ENCODE results near the gene PPFIBP1.
"Not testable (repeated sequence)": the region's sequence is repeated elsewhere in the genome, so short reads cannot be mapped to it uniquely, and the experiment has no call there.

The PPFIBP1 gene

GRCh38 chr12:27542628-27543027, 18.6 kb downstream of the PPFIBP1 start:
- no peak for DNase-seq (ENCODE audit: low read depth in 2 of 2)

GRCh38 chr12:27544858-27545257, 20.9 kb downstream of the PPFIBP1 start:
- DNase-seq (ENCODE audit: low read depth in 2 of 2) = not testable (repeated sequence)

GRCh38 chr12:27545665-27546064, 21.7 kb downstream of the PPFIBP1 start:
- no peak for DNase-seq (ENCODE audit: low read depth in 2 of 2)

DNA sequence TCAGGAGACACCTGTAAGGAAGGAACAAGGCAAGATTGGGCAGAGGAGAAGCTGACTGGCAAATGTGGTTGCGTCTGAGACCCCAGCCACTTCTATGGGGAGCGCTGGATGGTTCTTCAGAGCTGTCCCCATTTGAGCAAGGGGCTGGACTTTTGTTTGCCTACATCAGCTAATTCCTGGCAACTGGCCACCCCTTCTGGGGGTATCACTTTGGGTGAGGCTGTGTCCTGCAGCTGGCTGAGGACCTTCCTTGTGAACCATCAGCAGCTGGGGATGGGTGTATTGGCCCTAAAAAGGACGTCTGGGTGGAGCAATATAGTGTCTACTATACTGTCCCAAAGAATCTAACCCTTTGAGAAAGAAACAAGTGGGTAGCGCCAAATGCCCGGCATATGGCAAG, 23.6 kb downstream of the PPFIBP1 start:
- DNase-seq (ENCODE audit: low read depth in 2 of 2) = no peak

GRCh38 chr12:27548301-27549199, 24.5 kb downstream of the PPFIBP1 start:
- no peak for DNase-seq (ENCODE audit: low read depth in 2 of 2)

GRCh38 chr12:27549236-27549800, 25.3 kb downstream of the PPFIBP1 start:
- DNase-seq (ENCODE audit: low read depth in 2 of 2) = no peak

- DNase-seq (ENCODE audit: low read depth in 2 of 2) = no peak
Measured at GRCh38 chr12:27549801-27550652, 26.0 kb downstream of the PPFIBP1 start.

DNA sequence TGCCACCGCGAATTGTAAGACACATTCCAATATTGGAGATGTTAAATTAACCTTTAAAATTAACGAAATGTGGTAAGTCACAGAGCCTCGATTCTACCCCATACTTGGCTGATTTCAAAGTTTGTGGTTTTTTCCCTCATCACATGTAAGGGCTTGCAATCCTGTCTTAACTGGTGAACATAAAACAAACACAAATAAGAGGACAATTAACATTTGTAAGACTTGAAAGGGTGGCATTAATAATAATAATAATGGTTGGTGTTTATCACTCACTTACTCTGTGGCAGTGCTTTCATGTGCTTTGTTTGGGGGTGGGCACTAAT, 26.6 kb downstream of the PPFIBP1 start:
- no peak for DNase-seq (ENCODE audit: low read depth in 2 of 2)

GRCh38 chr12:27551172-27551840, 27.3 kb downstream of the PPFIBP1 start:
- DNase-seq (ENCODE audit: low read depth in 2 of 2) = no peak

GRCh38 chr12:27552235-27552634, 28.2 kb downstream of the PPFIBP1 start:
- no peak for DNase-seq (ENCODE audit: low read depth in 2 of 2)

GRCh38 chr12:27552886-27553560, 29.0 kb downstream of the PPFIBP1 start:
- no peak for DNase-seq (ENCODE audit: low read depth in 2 of 2)

DNA sequence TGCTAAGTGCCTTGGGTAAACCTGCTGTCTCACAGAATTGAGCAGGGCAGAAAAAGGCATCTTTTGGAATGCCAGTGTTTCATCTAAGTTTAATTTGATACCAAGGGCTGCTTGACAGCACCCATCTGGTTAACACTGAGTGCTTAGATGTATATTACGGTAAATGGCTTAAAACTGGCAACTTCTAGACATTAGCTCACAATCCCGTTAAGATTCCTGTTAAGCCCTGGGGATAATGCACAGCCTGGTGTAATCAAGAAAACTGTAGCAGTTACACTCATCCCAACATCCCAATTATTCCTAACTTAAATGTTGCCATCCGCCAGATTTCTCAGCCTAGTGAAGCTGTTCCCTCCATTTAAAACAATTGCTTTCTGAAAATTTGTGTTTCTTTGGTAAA, 29.9 kb downstream of the PPFIBP1 start:
- no peak for DNase-seq (ENCODE audit: low read depth in 2 of 2)

DNA sequence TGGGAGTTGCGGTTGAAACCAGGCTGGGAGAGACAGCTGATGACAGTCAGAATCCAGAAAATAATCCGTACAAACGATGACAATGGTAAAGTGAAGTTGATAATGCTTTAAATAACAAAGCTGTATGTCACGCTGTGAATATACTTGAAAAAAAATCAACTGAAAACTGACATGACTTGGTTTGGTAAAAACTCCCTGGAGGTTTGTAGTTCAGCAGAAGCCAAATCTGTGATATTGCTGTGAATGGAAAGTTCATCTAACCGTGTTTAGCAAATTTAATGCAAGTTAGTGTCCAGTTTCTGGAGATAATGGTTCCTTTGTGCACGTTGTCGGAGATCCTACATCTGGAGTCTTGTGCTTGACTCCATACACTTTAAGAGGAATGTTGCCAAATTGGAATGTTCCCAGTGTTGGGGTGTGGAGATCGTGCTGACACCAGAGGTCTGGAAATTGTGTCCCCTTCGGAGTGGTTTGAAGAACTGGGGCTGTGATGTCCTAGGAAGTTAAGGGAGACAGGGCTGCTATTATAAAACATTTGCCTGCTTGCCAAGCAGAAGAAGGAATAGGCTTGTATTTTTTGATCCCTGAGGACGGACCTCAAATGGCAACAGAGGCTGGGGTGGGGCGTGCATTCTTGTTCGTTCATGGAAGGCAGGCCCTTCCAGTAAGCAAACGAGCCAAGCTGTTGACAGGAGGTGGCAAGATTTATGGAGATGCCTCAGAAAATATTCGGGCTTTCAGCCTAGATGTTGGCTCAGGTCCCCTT, 30.6 kb downstream of the PPFIBP1 start:
- no peak for DNase-seq (ENCODE audit: low read depth in 2 of 2)

GRCh38 chr12:27555361-27555760, 31.4 kb downstream of the PPFIBP1 start:
- DNase-seq (ENCODE audit: low read depth in 2 of 2) = no peak

DNA sequence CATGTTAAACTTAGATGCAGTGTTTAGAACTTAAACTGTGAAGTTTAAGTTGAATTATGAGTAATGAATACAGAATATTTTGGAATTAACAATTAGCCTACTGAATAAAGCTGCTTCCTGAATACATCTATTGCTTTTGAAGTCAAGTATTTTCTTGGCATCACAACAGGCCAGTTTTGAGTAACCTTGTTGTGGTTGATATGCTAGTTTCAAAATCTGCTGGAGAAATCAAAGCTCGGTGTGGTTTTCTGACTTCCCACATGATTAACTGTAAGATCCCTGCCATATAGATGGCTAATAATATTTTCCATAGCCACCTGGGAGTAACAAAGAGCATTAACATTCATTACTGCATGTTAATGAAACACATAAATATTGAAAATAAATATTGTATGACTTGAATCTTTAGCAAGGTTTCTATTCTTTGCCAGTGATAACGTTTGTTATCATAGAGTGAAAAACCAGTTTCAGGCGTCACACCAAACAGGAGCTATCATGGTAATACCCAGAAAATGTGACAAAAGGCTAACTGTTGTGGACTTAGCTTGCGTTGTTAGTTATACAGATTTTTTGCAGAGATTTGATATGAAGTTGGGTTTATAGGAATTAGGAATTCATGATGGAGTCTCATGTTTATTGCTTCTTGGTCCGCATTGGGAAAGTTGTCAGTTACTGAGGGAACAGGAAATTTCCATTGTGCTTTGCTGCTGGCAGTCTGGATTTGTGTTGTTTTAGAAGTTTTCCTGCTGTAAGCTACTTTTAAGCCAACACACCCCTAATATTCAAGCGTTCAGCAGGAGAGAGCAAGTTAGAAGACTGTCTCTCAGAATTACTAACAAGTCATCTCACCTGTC, 32.1 kb downstream of the PPFIBP1 start:
- DNase-seq (ENCODE audit: low read depth in 2 of 2) = no peak

GRCh38 chr12:27560126-27560525, 36.1 kb downstream of the PPFIBP1 start:
- DNase-seq (ENCODE audit: low read depth in 2 of 2) = no peak

DNA sequence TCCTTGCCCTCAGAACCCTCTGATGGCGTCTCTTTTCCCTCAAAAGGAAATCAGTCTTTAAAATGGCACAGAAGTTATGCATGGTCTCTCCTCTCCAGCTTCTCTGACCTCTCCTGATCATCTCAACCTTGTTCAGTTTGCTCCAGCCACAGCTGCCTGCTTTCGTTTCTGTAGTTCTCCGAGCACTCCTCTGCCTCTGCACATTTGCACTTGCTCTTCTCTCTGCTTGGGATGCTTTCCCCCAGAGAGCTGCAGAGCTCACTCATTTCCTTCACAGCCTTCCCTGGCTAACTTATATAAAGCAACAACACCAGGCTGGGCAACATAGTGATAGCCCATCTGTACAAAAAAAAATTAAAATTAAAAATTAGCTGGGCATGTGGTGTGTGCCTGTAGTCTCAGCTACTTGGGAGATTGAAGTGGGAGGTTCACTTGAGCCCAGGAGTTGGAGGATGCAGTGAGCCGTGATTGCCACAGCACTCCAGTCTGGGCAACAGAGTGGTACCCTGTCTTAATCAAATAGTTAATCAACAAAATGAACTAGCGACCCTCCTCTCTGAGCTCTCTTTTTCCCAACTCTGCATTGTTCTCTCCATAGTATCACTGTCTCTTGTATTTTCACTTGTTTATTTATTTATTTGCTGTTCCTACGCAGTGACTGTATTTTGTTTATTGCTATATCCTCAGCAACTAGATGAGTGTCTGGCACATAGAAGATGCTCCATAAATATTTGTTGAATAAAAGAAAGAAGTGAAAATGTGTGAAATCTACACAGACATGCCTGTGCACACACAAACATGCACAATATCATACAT, 37.7 kb downstream of the PPFIBP1 start:
- no peak for DNase-seq (ENCODE audit: low read depth in 2 of 2)

DNA sequence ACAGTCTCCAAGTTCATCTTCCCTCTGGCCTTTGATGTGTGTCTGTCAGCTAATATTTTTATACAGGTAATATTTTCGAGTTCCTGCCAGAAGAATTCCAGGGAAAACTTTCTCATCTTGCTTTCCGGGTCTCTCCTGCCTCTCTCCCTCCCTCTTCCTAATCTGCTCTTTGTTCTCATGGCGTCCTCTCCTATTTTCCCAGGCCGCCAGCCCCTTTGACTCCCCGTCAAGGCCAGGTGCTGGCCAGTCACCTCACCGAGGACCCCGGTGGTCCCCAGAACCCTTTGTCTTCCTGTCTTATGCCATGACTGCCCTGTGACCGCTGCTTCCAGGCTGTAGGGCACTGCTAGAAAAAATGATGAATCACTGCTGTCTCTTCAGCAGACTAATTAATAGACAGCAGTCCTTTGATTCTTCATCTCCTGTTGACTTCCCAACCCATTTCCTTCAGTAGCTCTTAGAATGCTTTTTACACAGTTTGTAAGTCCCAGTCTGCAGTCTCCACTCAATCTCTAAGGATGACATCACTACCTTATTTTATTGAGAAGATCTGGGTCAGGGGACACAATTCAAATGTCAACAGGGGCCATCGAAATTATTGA, 40.7 kb downstream of the PPFIBP1 start:
- DNase-seq (ENCODE audit: low read depth in 2 of 2) = no peak

Data from stimulated activated CD8-positive, alpha-beta memory T cell treated with anti-CD3 and anti-CD28 coated beads, Interleukin-2, amount 100 ng/mL, for 48 hours (primary cell).